ENCODE measurements around the gene ANAPC1. TPM values are rescaled to one million over a fixed set of nuclear protein-coding genes. Genes with fewer than 3 reads are reported as not detected.
A peak's percentile ranks its signal among the peaks of the same experiment; 100 is the strongest.

The ANAPC1 gene
- total RNA-seq, 4 donors from 2014 or later = 28.9 to 57.1 (median 40.0) TPM

- H3K27ac ChIP-seq = peak overlapping the region in 3 of 4 donors; percentile 60 to 72 (median 64)
Observed at GRCh38 chr2:111904726-111905474, 20.9 kb upstream of the ANAPC1 start.

GRCh38 chr2:111903930-111904439, 20.0 kb upstream of the ANAPC1 start:
- H3K27me3 ChIP-seq = no peaks in the 10 kb centered on the region
- peaks cover 0 to 100% (median 4%) of the 10 kb centered on the region in 3 donors for H3K4me1 ChIP-seq
- no peaks in the 10 kb centered on the region for H3K9me3 ChIP-seq
- 86 to 92% methylated on average over 2 to 5 of the region's 5 CpGs for WGBS, 2 donors (ENCODE audit: low coverage in 1 of 2)
- H3K27ac ChIP-seq = peak overlapping the region in 3 of 4 donors; percentile 60 to 72 (median 64)
- ATAC-seq = no peak
- TF ChIP-seq POLR2AphosphoS5 (IDR thresholded peaks at IDR 0.05) = no peak
- TF ChIP-seq, protein P1, sequence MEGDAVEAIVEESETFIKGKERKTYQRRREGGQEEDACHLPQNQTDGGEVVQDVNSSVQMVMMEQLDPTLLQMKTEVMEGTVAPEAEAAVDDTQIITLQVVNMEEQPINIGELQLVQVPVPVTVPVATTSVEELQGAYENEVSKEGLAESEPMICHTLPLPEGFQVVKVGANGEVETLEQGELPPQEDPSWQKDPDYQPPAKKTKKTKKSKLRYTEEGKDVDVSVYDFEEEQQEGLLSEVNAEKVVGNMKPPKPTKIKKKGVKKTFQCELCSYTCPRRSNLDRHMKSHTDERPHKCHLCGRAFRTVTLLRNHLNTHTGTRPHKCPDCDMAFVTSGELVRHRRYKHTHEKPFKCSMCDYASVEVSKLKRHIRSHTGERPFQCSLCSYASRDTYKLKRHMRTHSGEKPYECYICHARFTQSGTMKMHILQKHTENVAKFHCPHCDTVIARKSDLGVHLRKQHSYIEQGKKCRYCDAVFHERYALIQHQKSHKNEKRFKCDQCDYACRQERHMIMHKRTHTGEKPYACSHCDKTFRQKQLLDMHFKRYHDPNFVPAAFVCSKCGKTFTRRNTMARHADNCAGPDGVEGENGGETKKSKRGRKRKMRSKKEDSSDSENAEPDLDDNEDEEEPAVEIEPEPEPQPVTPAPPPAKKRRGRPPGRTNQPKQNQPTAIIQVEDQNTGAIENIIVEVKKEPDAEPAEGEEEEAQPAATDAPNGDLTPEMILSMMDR (IDR thresholded peaks at IDR 0.05) = no peak
- TF ChIP-seq POLR2A (IDR thresholded peaks at IDR 0.05) = no peak
- TF ChIP-seq EP300 (IDR thresholded peaks at IDR 0.05) = no peak
- H3K36me3 ChIP-seq = no peaks in the 10 kb centered on the region
- H3K4me3 ChIP-seq = no peak overlapping the region

More at GRCh38 chr2:111904726-111905474, 20.9 kb upstream of the ANAPC1 start:
- TF ChIP-seq EP300 (IDR thresholded peaks at IDR 0.05) (no peak), POLR2AphosphoS5 (IDR thresholded peaks at IDR 0.05) (no peak)
- TF ChIP-seq, protein P1 (IDR thresholded peaks at IDR 0.05) = no peak
- Histone ChIP-seq H3K4me3 (no peak overlapping the region), H3K4me1 (peaks cover 0 to 100% (median 4%) of the 10 kb centered on the region in 3 donors), H3K36me3 (no peaks in the 10 kb centered on the region), H3K27me3 (no peaks in the 10 kb centered on the region), H3K9me3 (no peaks in the 10 kb centered on the region)
- 70 to 100% methylated on average over 2 to 5 of the region's 10 CpGs for WGBS, 2 donors (ENCODE audit: low coverage in 1 of 2)
- ATAC-seq = peak; percentile 26

- 61 to 79% methylated on average over 3 of the region's 3 CpGs for WGBS, 2 donors (ENCODE audit: low coverage in 1 of 2)
- no peak for ATAC-seq
- Histone ChIP-seq H3K4me1 (peaks cover 0 to 95% (median 4%) of the 10 kb centered on the region in 3 donors), H3K4me3 (no peak overlapping the region), H3K9me3 (no peaks in the 10 kb centered on the region), H3K36me3 (no peaks in the 10 kb centered on the region), H3K27ac (peak overlapping the region in 2 of 4 donors; percentile 64 to 72), H3K27me3 (no peaks in the 10 kb centered on the region)
- TF ChIP-seq, protein P1 (IDR thresholded peaks at IDR 0.05) = no peak
Observed at GRCh38 chr2:111903516-111903915, 19.5 kb upstream of the ANAPC1 start.

GRCh38 chr2:111900859-111901258, 16.9 kb upstream of the ANAPC1 start:
- peaks cover 0 to 80% (median 11%) of the 10 kb centered on the region in 3 donors for H3K4me1 ChIP-seq
- no peaks in the 10 kb centered on the region for H3K36me3 ChIP-seq
- no peaks in the 10 kb centered on the region for H3K9me3 ChIP-seq
- 4 to 6% methylated on average over 3 of the region's 3 CpGs for WGBS, 2 donors (ENCODE audit: low coverage in 1 of 2)
- peak overlapping the region in 1 of 2 donors; percentile 97 for H3K4me3 ChIP-seq
- no peak for ATAC-seq
- H3K27me3 ChIP-seq = no peaks in the 10 kb centered on the region
- peak; percentile 31 for TF ChIP-seq POLR2AphosphoS5 (IDR thresholded peaks at IDR 0.05)
- TF ChIP-seq, protein P1 (IDR thresholded peaks at IDR 0.05) = peak in 3 of 4 experiments; percentile 8 to 44 (median 23)
- no peak for TF ChIP-seq POLR2A (IDR thresholded peaks at IDR 0.05)
- TF ChIP-seq EP300 (IDR thresholded peaks at IDR 0.05) = no peak
- peak overlapping the region in 3 of 4 donors; percentile 86 to 91 (median 88) for H3K27ac ChIP-seq

Data from gastroesophageal sphincter (tissue), 4 donors.